Activated naive CD8-positive, alpha-beta T cell treated with anti-CD3 and anti-CD28 coated beads, Interleukin-2, amount 50 U/mL, for 16 hours (primary cell): Measurements from ENCODE around the gene MCF2L2.

Experiments
- DNase-seq: peaks from one replicate; pipeline ENCODE4 v3.0.0-alpha.2; 2020; ENCODE audit warnings: low read depth, low spot score

The MCF2L2 gene

GRCh38 chr3:183267140-183267539 lies 161.3 kb downstream of the MCF2L2 start:
- no peak for DNase-seq

DNA sequence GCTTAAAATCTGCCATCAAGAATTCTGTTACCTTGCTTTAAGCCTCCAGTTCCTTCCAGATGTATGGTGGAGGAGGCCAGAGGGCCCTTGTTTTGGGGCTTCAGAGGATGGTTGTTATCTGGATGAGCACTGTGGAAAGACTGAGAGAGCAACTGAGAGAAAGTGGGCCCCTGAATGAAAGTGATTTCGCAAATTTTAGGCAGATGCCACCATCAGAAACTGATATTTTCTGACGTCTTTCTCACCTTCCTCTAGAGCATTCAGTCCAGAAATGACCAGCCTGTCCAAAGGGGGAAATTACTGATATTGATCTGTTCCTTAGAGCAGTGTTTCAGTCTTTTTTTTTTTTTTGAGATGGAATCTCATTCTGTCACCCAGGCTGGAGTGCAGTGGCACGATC lies 162.0 kb downstream of the MCF2L2 start:
- no peak for DNase-seq

DNA sequence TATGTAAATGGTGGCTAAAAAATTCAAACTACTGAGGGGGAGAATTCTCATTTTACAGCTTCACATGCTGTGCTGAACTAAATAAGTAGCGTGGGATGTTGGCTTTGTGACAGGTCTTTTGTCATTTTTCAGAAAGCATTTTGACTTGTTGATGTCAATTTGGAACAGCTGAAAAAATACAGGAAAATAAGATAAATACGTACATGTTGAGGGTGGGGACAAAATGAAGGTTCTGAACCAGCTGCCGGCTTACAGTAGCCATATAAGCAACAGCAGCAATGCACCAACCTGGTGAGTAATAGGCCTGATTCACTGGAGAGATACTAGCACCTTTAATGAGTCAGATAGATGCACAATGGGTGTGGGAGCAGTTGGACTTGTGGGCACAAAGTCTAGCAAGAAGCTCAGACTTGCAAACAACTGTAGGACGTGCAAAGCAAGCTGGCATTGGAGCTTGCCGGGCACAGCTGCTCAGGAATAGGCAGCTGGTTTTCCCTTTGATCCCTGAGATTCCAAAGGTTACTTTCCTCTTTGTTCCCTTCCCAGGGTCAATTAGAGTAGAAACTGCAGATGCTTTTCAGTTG lies 162.5 kb downstream of the MCF2L2 start:
- DNase-seq = no peak

- DNase-seq = no peak
These were observed 163.2 kb downstream of the MCF2L2 start for GRCh38 chr3:183265157-183265642.

DNA sequence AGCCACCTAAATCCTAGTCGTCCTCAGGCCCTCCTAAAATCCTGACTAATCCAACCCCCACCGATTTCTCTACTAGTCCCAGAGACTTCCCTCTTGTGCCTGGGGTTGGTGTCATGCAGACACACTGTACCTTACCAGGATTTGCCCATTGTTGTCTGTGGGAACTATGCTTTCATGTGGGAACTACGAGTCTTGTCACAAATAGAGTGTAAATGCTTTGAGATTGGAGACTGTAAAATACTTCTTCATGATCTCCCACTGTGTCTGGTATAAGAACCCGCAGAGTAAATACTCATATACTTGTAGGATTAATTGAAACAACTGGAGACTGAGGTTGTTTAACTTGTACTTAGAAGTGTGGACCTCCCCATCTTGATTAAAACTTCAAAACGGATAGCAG lies 164.2 kb downstream of the MCF2L2 start:
- DNase-seq = no peak

- no peak for DNase-seq
These were observed 165.5 kb downstream of the MCF2L2 start for GRCh38 chr3:183262875-183263378.

DNA sequence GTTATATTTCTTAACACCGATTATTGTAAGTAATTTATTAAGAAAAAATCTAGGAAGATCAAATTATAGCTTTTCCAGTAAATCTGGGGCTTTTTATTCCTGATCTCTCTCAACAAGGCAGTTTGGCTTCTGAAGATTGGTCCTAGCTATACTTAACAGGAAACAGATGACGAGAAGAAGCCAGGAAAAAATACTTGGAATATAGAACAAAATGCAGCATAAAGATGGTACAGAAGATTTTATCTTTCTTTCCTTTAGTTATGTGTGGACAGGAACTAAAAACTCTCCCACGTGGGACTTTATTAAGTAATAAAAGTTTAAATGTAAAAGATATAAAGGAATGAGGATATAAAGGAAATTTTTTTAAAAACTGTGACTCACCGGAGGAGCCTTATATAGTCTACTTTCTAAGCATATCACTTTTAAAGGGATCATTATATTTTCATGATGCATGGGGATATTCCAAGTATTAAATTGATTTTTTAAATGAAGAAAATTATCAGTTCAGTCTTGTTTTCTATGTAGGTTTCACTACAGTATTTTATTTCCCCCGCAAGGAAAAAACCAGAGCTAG lies 167.2 kb downstream of the MCF2L2 start:
- DNase-seq = no peak

DNA sequence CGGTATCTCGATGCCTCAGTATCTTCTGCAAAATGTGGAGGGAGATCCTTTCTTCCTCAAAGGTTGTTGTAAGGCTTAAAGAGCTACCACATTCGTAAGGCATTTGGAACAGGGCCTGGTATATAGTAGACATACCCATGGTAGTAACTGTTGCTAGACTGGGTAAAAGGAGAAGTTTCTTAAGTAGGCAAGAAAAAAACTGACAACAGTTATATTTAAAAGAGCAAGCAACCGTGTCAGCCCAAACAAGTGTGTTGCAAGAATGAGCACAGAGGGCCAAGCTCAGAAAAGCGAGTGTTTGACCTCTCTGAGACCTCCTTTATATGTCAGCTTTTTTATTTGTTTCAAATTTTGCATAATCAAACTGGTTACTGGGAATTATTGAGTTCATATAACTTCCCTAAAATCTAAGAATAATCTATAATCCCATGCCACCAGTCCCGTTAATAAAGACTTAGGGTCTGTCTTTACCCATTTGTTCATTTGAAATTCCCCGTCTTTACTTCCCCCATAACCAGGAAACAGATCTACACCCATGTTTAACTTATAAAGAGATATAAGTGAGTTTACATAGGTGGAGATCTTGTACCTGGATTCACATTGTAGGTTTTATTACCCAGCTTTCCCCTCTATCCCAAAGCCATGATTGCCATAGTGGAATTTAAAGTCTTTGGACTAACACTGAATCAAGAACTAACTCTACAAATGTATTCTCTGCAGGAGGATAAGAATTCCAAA lies 168.1 kb downstream of the MCF2L2 start:
- no peak for DNase-seq

DNA sequence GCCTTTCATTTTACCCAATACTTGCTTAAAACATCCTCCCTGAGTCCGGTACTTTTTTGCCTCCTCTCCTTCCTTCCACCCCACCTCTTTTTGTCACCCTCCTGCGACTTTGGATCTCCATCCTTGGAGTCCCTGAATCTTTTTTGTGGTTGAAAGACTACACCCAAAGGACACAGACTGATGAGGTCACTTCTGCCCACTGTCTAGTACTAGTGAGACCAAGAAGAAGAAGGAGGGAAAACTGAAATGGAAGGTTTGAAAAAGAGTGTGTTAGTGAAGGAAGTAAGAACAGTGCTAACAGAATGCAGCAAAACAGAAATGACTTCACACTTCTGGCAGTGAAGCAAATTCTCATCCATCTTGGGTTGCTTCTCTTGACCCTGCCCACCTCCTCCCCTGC lies 168.8 kb downstream of the MCF2L2 start:
- no peak for DNase-seq

GRCh38 chr3:183259087-183259486 lies 169.3 kb downstream of the MCF2L2 start:
- no peak for DNase-seq

DNA sequence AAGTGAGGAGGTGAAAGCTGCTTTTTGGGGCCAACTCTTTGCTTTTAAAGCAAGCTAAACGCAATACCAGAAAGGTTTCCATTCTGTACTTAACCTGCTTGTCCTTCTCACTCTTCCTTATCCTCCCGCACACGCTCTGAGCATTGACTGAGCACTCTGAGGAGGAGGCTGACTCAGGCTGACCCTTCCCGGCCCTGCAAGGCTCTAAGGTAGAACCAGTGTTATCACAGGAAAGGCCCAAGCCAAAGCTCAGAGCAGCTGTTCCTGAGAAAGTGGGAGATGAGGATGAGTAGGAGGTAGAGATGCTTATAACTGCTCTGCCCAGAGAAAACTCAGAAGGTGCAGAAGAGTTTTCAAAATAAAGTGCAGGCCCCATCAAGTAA lies 173.1 kb downstream of the MCF2L2 start:
- DNase-seq = no peak

DNA sequence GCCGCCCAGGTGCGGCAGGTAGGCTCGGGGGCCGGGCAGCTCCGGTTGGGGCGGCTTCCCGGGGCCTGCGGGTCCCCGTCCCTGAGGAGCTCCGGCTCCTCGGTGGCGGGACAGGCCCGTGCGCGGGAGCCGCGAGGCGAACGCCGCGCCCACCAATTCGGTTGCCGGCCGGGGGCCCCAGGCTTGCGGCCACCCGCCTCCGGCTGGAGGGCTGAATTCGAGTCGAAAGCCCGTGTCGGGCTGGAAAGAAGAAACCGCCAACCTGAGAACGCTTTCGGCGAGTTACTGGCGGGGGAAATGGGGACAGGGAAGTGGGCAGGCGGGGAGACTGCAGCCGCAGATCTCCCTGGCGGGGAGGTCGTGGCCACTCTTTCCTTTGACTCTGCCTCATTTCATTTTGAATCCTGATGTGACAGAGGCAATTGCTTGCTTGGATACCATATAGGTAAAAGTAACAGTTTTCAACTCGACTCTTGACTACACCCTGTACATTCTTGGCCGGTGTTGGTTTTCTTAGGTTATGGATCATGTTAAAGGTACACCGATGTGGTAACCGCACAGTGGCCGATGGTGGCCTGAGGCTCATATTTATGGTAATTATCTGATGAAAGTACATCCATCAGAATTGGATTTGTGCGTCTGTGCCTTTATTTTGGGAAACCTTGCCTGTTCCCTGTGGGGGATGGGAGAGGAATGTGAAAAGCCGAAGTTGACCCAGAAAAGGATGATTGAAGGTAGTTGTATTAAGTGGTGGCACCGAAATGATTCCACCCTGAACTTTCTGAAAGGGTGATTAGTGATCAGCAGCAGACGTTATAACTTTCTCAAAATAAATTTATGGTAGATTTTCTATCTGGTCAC lies 173.7 kb downstream of the MCF2L2 start:
- DNase-seq = no peak

DNA sequence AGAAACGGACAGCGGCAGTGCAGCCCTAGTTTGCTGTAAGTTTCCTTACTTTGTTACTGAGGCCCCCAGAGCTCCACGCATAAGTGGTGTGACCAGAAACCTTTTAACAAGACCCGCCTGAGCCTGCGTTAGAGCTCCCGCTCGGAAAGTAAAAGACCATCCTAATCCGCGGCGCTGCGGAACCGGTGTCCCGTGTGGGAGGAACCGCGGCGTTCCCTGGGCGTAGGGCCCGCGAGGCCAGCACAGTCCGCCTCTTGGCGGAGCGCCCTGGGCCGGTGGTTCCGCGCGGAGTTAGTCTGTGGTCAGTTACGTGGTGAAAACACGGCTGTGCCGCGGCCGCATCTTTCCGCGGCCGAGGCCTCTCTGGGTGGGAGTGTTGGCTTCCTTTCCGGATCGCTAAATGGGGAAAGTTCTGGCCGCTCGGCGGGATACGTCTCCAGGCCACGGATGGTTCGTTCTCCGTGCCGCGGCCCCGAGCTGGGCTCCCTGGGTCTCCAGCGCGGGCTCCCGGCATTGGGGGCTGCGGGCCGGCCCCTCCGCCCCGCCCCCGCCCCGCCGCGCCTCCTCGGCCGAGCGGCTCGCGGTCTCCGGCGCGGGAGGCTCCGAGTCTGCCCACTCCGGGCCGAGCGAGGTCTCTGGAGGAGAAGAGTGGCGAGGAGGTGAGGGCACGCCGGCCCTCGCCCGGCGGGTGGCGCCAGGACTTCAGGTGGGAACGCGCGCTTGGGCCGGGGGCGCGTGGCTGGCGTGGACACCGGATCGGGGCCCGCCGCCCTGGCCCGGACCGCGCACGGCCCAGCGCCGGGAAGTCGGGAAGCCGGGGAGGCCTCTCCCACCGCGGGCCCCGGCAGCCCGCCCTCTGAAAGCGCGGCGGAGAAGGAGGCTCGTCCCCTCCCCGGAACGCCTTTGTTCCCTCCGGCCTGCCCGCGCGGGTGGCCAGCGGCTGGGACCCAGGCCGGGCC lies 174.6 kb downstream of the MCF2L2 start:
- DNase-seq = no peak

DNA sequence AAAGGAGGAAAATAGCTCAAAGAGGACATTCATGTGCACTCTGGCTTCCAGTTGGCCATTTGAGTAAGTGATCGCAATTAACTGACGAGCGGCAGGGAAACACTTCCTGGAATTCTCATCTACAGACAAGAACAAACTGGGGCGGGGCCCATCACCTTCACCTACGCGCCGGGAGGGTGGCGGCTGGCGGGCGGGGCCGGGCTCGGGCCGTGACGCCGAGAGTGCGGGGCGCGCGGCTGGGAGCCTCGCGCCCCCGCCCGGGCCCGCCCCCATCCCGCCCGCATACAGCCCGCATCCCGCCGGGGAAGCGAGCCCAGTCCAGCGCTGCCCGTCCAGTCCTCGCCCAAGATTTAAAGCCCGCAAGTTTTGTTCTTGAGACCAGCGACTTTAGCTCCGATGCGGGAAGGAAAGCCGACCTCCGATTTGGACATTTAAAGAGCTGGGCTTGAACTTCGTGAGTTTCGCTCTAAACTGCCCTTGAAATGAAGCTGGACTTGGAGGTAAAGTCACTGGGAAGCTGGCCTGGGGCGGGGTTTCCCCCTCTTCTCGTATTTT lies 175.4 kb downstream of the MCF2L2 start, which contains the start of gene B3GNT5:
Gene B3GNT5 (plus strand): TSS at position 281 of the 555 bp plus-strand sequence. CDS start 16,546 bp downstream, outside the sequence.
- DNase-seq = no peak

- DNase-seq = no peak
These were observed 176.2 kb downstream of the MCF2L2 start for GRCh38 chr3:183252118-183252782.

- DNase-seq = no peak
These were observed 179.3 kb downstream of the MCF2L2 start for GRCh38 chr3:183249006-183249718.

DNA sequence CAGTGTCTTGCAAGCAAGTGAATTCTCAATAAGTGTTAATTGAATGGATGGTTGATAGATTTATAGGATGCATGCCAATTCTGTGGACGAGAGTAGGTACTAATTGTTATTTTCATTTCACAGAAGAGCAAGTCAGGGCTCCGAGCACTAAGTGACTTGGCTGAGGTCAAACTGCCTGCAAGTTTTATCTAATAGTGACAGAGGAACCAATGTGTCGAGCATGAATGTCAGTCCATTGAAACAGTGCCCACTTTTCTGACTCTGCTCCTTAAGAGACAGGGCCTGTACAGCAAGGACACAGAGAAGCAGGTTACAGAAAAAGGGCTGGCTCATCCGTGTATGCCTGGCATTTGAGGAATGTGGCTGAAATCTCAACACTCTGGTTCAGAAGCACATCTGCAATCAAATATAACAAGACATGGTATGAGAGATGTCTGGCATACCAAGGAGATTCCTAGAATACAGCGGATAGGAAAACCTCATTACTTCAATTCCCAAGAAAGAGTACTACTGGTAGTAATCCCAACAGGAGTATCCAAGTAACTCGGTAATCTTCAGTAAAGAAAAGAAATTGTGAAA lies 181.3 kb downstream of the MCF2L2 start:
- no peak for DNase-seq

GRCh38 chr3:183244981-183245476 lies 183.4 kb downstream of the MCF2L2 start:
- no peak for DNase-seq

GRCh38 chr3:183244219-183244618 lies 184.2 kb downstream of the MCF2L2 start:
- DNase-seq = no peak
